DOHH2 (cell line): ENCODE measurements around the gene IL25.

Experiments used
- CTCF ChIP-seq: fragments of 200-600 bp; sonication (generic); IDR thresholded peaks from one replicate; pipeline ENCODE4 v1.5.1; 2014; ENCODE audit warnings: antibody characterized with exemption, mild to moderate bottlenecking, low read depth, low read length; ENCODE audit not compliant: poor library complexity, severe bottlenecking
- EZH2phosphoT487 ChIP-seq: fragments of 200-600 bp; sonication (generic); IDR thresholded peaks from 2 replicates; pipeline ENCODE4 v1.6.1; 2017; ENCODE audit warnings: borderline replicate concordance, mild to moderate bottlenecking, antibody characterized with exemption, low read length, moderate library complexity, mixed read lengths

- TF ChIP-seq CTCF (no peak), EZH2phosphoT487 (no peak)
These were observed 8.4 kb downstream of the IL25 start for GRCh38 chr14:23380976-23381375.
